NCI-H187 treated with DMSO at 0.1 percent for 48 hours (cell line): ENCODE data around the gene BICD1.
"Not testable (repeated sequence)": the region's sequence is repeated elsewhere in the genome, so short reads cannot be mapped to it uniquely, and the experiment has no call there.

Experiments used
- DNase-seq: peaks from one replicate; lab custom pipeline; 2025; lab: John Stamatoyannopoulos, UW

The BICD1 gene

GRCh38 chr12:32106517-32107358 is at the start of gene BICD1:
Gene BICD1 (plus strand): TSS chr12:32106847. CDS start chr12:32107332, 485 bp downstream.
- DNase-seq = peak; percentile 45

- DNase-seq = no peak
Observed at GRCh38 chr12:32061033-32061432, 45.6 kb upstream of the BICD1 start.

DNA sequence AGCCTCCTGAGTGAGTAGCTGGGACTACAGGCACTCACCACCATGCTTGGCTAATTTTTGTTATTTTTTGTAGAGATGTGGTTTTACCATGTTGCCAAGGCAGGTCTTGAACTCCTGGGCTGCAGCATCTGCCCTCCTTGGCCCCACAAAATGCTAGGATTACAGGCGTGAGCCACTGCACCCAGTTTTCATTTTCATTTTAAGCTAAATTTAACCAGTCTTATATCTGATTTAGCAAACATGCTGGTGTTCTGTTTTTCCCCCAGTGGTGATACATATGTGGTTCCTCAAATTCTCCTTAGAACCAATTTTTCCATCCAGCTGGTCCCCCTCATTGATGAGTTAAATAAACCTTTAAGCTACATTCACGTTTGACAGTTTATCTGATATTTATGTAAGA is 43.8 kb upstream of the BICD1 start:
- no peak for DNase-seq

GRCh38 chr12:32063796-32064195 is 42.9 kb upstream of the BICD1 start:
- DNase-seq = no peak

DNA sequence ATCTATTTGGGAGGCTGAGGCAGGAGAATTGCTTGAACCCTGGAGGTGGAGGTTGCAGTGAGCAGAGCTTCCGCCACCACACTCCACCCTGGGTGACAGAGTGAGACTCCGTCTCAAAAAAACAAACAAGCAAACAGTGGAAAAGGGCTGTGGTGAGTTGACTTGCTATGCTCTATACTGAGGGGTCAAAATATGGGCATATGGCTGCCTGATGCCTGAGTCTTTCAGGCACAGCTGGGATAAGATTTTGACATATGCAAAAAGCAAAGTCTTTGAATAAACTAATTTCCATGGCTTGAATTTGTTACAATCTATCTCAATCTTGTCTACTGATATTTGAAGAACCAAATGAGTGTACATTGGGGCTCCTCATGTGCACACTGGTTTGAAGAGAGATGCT is 40.4 kb upstream of the BICD1 start:
- DNase-seq = no peak

- DNase-seq = no peak
Observed at GRCh38 chr12:32069071-32069470, 37.6 kb upstream of the BICD1 start.

DNA sequence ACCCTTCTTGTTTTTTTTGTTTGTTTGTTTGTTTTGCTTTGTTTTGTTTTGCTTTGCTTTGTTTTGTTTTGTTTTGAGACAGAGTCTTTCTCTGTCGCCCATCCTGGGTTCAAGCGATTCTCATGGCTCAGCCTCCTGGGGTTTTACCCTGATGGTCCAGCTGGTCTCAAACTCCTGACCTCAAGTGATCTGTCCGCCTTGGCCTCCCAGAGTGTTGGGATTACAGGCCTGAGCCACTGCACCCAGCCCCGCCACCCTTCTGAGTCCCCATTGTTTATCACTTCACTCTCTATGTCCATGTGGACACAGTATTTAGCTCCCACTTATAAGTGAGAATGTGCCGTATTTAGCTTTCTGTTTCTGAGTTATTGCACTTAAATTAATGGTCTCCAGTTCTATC is 36.9 kb upstream of the BICD1 start:
- no peak for DNase-seq

- no peak for DNase-seq
Observed at GRCh38 chr12:32070370-32070769, 36.3 kb upstream of the BICD1 start.

DNA sequence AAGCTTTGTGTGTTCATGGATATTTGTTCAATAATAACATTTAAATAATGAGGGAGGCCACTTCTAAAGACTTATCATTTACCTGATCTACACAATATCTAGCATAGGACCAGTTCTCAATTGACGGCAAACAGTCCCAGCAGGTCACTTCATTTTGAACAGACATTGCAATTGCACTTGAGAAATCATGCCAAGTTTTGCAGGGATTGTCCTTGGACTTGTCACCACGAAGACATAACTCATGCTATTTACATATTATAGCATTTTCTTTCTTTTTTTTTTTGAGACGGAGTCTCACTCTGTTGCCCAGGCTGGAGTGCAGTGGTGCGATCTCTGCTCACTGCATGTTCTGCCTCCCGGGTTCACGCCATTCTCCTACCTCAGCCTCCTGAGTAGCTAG is 34.5 kb upstream of the BICD1 start:
- DNase-seq = no peak

GRCh38 chr12:32074432-32074831 is 32.2 kb upstream of the BICD1 start:
- DNase-seq = no peak

GRCh38 chr12:32076941-32077340 is 29.7 kb upstream of the BICD1 start:
- no peak for DNase-seq

- no peak for DNase-seq
Observed at GRCh38 chr12:32080435-32080834, 26.2 kb upstream of the BICD1 start.

GRCh38 chr12:32083489-32083888 is 23.2 kb upstream of the BICD1 start:
- no peak for DNase-seq

DNA sequence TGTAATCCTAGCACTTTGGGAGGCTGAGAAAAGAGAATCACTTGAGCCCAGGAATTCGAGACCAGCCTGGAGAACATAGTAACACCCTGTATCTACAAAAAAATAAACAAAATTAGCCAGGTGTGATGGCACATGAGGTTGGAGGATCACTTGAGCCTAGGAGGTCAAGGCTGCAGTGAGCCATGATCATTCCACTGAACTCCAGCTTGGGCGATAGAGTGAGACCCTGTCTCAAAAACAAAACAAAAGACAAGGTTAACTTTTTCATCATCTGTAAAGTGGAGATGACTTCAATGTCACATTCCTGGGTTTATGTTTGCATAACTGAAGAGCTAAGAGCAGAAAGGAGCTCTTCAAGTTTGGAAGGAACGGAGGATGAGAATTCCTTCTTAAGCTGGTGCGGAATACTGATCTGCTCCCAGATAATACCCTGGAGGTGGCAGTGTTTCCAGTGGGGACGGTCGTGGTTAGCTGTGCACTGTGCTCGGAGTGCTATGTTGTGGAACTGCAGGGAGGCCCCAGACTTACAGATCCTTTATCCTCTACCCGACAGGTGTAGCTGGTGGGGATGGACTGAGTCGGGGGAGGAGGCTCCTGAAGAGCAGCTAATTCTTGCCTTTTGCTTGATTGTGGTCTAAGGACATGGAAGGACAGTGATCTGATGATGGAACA is 22.5 kb upstream of the BICD1 start:
- DNase-seq = no peak

- no peak for DNase-seq
Observed at GRCh38 chr12:32084753-32085152, 21.9 kb upstream of the BICD1 start.

DNA sequence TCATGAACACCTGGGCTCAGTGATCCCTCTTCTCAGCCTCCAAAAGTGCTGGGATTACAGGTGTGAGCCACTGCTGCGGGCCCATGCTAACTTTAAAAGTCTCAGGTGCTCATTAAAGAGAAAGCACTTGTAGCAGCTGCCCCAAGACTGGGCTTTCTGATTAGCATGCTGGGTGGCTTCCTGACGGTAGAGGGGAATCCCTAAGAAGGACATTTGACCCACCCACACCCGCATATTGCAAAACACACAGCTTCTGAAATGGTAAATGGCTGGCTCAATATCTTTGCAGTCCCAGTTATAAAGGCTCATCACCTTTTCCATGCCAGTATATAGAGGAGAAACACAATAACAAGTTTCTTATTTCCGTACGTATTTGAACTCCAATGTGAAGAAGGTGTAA is 19.3 kb upstream of the BICD1 start:
- no peak for DNase-seq

GRCh38 chr12:32089156-32089555 is 17.5 kb upstream of the BICD1 start:
- DNase-seq = no peak

- no peak for DNase-seq
Observed at GRCh38 chr12:32089586-32089985, 17.1 kb upstream of the BICD1 start.

GRCh38 chr12:32091696-32092095 is 15.0 kb upstream of the BICD1 start:
- no peak for DNase-seq

DNA sequence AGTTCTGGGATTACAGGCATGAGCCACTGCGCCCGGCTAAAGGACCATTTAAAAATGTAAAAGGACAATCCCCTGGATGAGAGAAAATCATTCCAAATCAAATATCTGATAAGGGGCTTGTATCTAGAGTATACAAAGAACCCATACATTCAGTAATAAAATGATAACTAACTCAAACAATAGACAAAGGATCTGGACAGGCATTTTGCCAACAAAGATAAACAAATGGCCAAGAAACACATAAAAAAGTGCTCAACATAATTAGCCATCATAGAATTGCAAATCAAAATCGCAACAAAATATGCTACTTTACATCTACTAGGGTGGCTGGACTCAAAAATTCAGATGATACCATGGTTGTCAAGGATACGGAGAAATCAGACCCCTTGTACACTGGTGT is 8.5 kb upstream of the BICD1 start:
- DNase-seq = no peak

DNA sequence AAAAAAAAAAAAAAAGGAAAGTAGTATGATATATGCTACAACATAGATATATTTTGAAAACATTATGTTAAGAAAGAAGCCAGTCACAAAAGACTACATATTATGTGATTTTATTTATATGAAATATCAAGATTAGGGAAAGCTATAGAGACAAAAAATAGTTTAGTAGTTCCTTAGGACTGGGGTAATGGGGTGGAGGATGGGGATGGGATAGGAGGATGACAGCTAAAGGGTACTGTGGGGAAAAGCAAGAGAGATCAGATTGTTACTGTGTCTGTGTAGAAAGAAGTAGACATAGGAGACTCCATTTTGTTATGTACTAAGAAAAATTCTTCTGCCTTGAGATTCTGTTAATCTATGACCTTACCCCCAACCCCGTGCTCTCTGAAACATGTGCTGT is 7.4 kb upstream of the BICD1 start:
- not testable (repeated sequence) for DNase-seq

DNA sequence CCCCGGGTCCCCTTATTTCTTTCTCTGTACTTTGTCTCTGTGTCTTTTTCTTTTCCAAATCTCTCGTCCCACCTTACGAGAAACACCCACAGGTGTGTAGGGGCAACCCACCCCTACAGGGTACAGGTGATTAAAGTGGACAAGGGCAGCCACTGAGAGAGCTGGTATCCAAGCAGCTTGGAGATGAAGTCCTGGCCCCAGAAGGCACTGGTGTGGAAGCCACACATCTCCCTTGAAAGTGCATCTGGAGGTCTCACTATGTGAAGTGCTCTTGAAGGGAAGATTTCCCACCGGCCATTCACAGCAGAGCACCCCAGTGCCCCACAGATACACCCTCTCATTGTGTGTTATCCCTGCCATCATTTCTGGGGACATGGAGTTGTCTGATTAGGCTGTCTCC is 6.3 kb upstream of the BICD1 start:
- no peak for DNase-seq

- no peak for DNase-seq
Observed at GRCh38 chr12:32100888-32101287, 5.8 kb upstream of the BICD1 start.

DNA sequence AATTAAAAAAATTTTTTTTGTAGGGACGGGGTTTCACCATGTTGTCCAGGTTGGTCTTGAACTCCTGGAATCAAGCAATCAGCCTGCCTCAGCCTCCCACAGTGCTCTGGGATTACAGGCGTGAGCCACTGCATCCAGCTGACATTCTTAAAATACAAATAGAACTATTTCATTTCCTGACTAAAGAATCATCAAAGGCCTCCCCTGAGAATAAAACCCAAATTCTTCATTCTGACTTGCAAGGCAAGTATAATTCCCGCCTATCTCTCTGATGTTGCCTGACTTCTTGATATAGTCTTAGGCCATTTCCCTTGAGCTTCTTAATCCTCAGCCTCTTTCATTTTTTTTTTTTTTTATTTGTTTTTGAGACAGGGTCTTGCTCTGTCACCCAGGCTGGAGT is 4.4 kb upstream of the BICD1 start:
- DNase-seq = no peak
